H9 (cell line): ENCODE measurements around the gene MB21D2. TPM values are rescaled to one million over a fixed set of nuclear protein-coding genes. Genes with fewer than 3 reads are reported as not detected.

Experiments
- DNase-seq: peaks from one replicate; pipeline ENCODE4 v3.0.0-alpha.2; 2017
- H2AFZ ChIP-seq: one replicate; pipeline ENCODE4 v1.6.1; 2013; ENCODE audit warnings: mild to moderate bottlenecking, low read length, control low read depth, moderate library complexity
- H2AK5ac ChIP-seq: 2 replicates; pipeline ENCODE4 v1.6.1; 2013; ENCODE audit warnings: low read length, control low read depth, mixed read lengths; ENCODE audit not compliant: insufficient read length
- H2BK120ac ChIP-seq: one replicate; pipeline ENCODE4 v1.6.1; 2013; ENCODE audit warnings: low read depth, mild to moderate bottlenecking, low read length, control low read depth, inconsistent platforms; ENCODE audit not compliant: poor library complexity, severe bottlenecking
- H2BK12ac ChIP-seq: 2 replicates; pipeline ENCODE4 v1.6.1; 2013; ENCODE audit warnings: low read length, control low read depth, mixed read lengths, low read depth; ENCODE audit not compliant: insufficient read length
- H2BK15ac ChIP-seq: 2 replicates; pipeline ENCODE4 v1.6.1; 2013; ENCODE audit warnings: low read depth, low read length, control low read depth
- H2BK20ac ChIP-seq: one replicate; pipeline ENCODE4 v1.6.1; 2013; ENCODE audit warnings: low read depth, mild to moderate bottlenecking, low read length, control low read depth, inconsistent platforms; ENCODE audit not compliant: poor library complexity, severe bottlenecking
- H2BK5ac ChIP-seq: 2 replicates; pipeline ENCODE4 v1.6.1; 2013; ENCODE audit warnings: low read length, control low read depth, mixed read lengths; ENCODE audit not compliant: insufficient read length
- H3K14ac ChIP-seq: 2 replicates; pipeline ENCODE4 v1.6.1; 2013; ENCODE audit warnings: low read length, control low read depth; ENCODE audit not compliant: insufficient read depth
- H3K18ac ChIP-seq: 2 replicates; pipeline ENCODE4 v1.6.1; 2013; ENCODE audit warnings: low read depth, mild to moderate bottlenecking, mixed read lengths, low read length, control low read depth; ENCODE audit not compliant: insufficient read length
- H3K23ac ChIP-seq: 2 replicates; pipeline ENCODE4 v1.6.1; 2013; ENCODE audit warnings: low read length, control low read depth, mixed read lengths, low read depth; ENCODE audit not compliant: insufficient read length
- H3K23me2 ChIP-seq: 2 replicates; pipeline ENCODE4 v1.6.1; 2013; ENCODE audit warnings: low read depth, mild to moderate bottlenecking, mixed read lengths, low read length, control low read depth; ENCODE audit not compliant: insufficient read length, poor library complexity, severe bottlenecking
- H3K27ac ChIP-seq: 2 replicates; pipeline ENCODE4 v1.5.1; 2013; ENCODE audit warnings: low read length, control low read depth, mixed read lengths, low read depth; ENCODE audit not compliant: insufficient read length
- H3K27me3 ChIP-seq: 2 replicates; pipeline ENCODE4 v1.6.1; 2013; ENCODE audit warnings: low read length, control low read depth, inconsistent platforms; ENCODE audit not compliant: insufficient read depth
- H3K4ac ChIP-seq: 2 replicates; pipeline ENCODE4 v1.6.1; 2013; ENCODE audit warnings: low read depth, mild to moderate bottlenecking, control low read depth, inconsistent platforms, low read length, moderate library complexity
- H3K4me1 ChIP-seq: 2 replicates; pipeline ENCODE4 v1.6.1; 2013; ENCODE audit warnings: low read length, control low read depth, inconsistent platforms; ENCODE audit not compliant: insufficient read depth
- H3K4me2 ChIP-seq: 2 replicates; pipeline ENCODE4 v1.6.1; 2013; ENCODE audit warnings: low read length, control low read depth, mixed read lengths; ENCODE audit not compliant: insufficient read length, insufficient read depth
- H3K56ac ChIP-seq: 2 replicates; pipeline ENCODE4 v1.6.1; 2013; ENCODE audit warnings: low read depth, mild to moderate bottlenecking, mixed read lengths, low read length, control low read depth; ENCODE audit not compliant: insufficient read length
- H3K79me1 ChIP-seq: 2 replicates; pipeline ENCODE4 v1.6.1; 2013; ENCODE audit warnings: low read depth, mild to moderate bottlenecking, moderate library complexity, low read length, control low read depth, inconsistent platforms; ENCODE audit not compliant: insufficient read depth, poor library complexity, severe bottlenecking
- H3K79me2 ChIP-seq: 2 replicates; pipeline ENCODE4 v1.6.1; 2013; ENCODE audit warnings: low read length, control low read depth, inconsistent platforms; ENCODE audit not compliant: insufficient read depth
- H3K9ac ChIP-seq: 2 replicates; pipeline ENCODE4 v1.6.1; 2013; ENCODE audit warnings: low read length, control low read depth, mixed read lengths; ENCODE audit not compliant: insufficient read length; ENCODE audit errors: extremely low read depth
- H3K9me3 ChIP-seq: one replicate; pipeline ENCODE4 v1.6.1; 2013; ENCODE audit warnings: low read depth, low read length, inconsistent platforms; ENCODE audit not compliant: control insufficient read depth
- H3T11ph ChIP-seq: one replicate; pipeline ENCODE4 v1.6.1; 2013; ENCODE audit warnings: mild to moderate bottlenecking, low read length, control low read depth, inconsistent platforms
- H4K20me1 ChIP-seq: one replicate; pipeline ENCODE4 v1.6.1; 2013; ENCODE audit not compliant: control insufficient read depth, insufficient read length, insufficient read depth
- H4K5ac ChIP-seq: 2 replicates; pipeline ENCODE4 v1.6.1; 2013; ENCODE audit warnings: low read depth, mild to moderate bottlenecking, mixed read lengths, low read length, control low read depth; ENCODE audit not compliant: insufficient read length
- H4K8ac ChIP-seq: replicated peaks from 2 replicates; pipeline ENCODE4 v1.6.1; 2013; ENCODE audit warnings: low read length, control low read depth, mixed read lengths, low read depth; ENCODE audit not compliant: insufficient read length
- H4K91ac ChIP-seq: 2 replicates; pipeline ENCODE4 v1.6.1; 2013; ENCODE audit warnings: low read depth, mild to moderate bottlenecking, moderate library complexity, mixed read lengths, low read length, control low read depth; ENCODE audit not compliant: insufficient read length
- H3K27ac Mint-ChIP-seq, 3 experiments: 2 replicates in 2 of 3; 3 replicates in 1 of 3; pipeline ENCODE4 v1.8.0; 2020 to 2021; ENCODE audit warnings: mixed read lengths in 3 of 3, mild to moderate bottlenecking in 1 of 3, moderate library complexity in 1 of 3
- H3K27me3 Mint-ChIP-seq: 2 replicates; pipeline ENCODE4 v1.8.0; 2021; ENCODE audit warnings: low read depth, mild to moderate bottlenecking, moderate library complexity, mixed read lengths
- H3K36me3 Mint-ChIP-seq, 3 experiments: 2 replicates in 2 of 3; 3 replicates in 1 of 3; pipeline ENCODE4 v1.8.0; 2020 to 2021; ENCODE audit warnings: low read depth in 3 of 3, mixed read lengths in 3 of 3; ENCODE audit not compliant: insufficient read depth in 1 of 3
- H3K4me1 Mint-ChIP-seq, 2 experiments: 2 replicates each; pipeline ENCODE4 v1.8.0; 2020; ENCODE audit warnings: mixed read lengths in 2 of 2
- H3K4me3 Mint-ChIP-seq, 2 experiments: 2 replicates in 1 of 2; 3 replicates in 1 of 2; pipeline ENCODE4 v1.8.0; 2020 to 2021; ENCODE audit warnings: mild to moderate bottlenecking in 2 of 2, mixed read lengths in 2 of 2, moderate library complexity in 1 of 2
- H3K9me3 Mint-ChIP-seq, 2 experiments: 2 replicates in 1 of 2; 3 replicates in 1 of 2; pipeline ENCODE4 v1.8.0; 2020; ENCODE audit warnings: mild to moderate bottlenecking in 2 of 2, mixed read lengths in 2 of 2, moderate library complexity in 1 of 2
- WGBS: extraction: QIAGEN DNeasy Blood & Tissue Kit; methylation state at CpG from one replicate; pipeline ENCODE4 v1.1.7; 2013; ENCODE audit warnings: missing lambda C conversion rate, low lambda C conversion rate, mixed read lengths; ENCODE audit not compliant: insufficient read length; ENCODE audit errors: extremely low coverage; 5-methylcytosine and 5-hydroxymethylcytosine counted together
- total RNA-seq: library from RNA; stranded (reverse); gene quantifications from 2 replicates; pipeline ENCODE4 v1.2.1, GENCODE V29; 2021
- TF ChIP-seq, protein P1 (sequence below): fragments of 200-600 bp; sonication (generic); conservative IDR thresholded peaks from 3 replicates; pipeline ENCODE4 v1.8.0; 2021; ENCODE audit warnings: antibody characterized with exemption, mild to moderate bottlenecking

Gene MB21D2
- total RNA-seq, 1 experiment from 2014 or later, result 19.1 TPM

DNA sequence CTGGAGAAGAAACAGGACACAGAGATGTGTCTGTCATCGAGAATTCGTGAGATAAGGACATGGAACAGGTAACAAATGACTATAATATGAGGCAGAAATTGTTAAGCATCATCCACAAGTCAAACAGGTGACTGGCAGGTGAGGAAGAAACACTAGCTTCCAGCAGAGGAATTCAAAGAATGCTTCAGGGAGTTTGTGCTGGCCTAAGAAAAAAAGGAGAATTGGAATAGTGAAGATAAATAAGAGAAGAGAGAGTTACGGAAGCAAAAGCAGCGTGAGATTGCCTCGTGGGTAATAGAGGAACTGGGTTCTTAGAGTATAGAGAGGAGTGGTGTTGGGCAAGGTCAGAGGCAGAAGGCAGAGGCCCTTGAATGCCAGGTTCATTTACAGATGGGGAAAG is 167.5 kb downstream of the MB21D2 start:
- Mint-ChIP-seq H3K4me1 (peaks cover 53% of the 10 kb centered on the region in 2 experiments), H3K9me3 (peaks cover under 1 to 6% of the 10 kb centered on the region in 2 experiments; a peak in 4 of 5 replicates), H3K27me3 (no peaks in the 10 kb centered on the region), H3K36me3 (peaks cover 0 to 5% (median 3%) of the 10 kb centered on the region in 3 experiments; a peak in 4 of 7 replicates), H3K4me3 (no peak overlapping the region), H3K27ac (peak overlapping the region; percentile 4 to 41 (median 9); a peak in 4 of 7 replicates)
- DNase-seq, result no peak
- Histone ChIP-seq H2BK15ac (no peak overlapping the region), H3T11ph (no peak overlapping the region), H3K56ac (no peak overlapping the region), H3K79me1 (no peaks in the 10 kb centered on the region), H2AFZ (no peak overlapping the region), H3K4me2 (no peak overlapping the region), H3K23ac (no peak overlapping the region), H3K27ac (no peak overlapping the region), H4K8ac (no peak overlapping the region), H3K79me2 (no peaks in the 10 kb centered on the region), H4K91ac (no peak overlapping the region), H2AK5ac (no peak overlapping the region), H2BK20ac (no peak overlapping the region), H3K14ac (no peak overlapping the region), H3K27me3 (no peaks in the 10 kb centered on the region), H3K23me2 (no peaks in the 10 kb centered on the region), H2BK5ac (no peak overlapping the region), H2BK120ac (no peak overlapping the region), H4K5ac (no peak overlapping the region), H3K4me1 (peaks cover 3% of the 10 kb centered on the region; the same call in 1 of the 2 replicates), H3K4ac (no peak overlapping the region), H2BK12ac (no peak overlapping the region), H4K20me1 (no peaks in the 10 kb centered on the region), H3K18ac (no peak overlapping the region), H3K9me3 (no peaks in the 10 kb centered on the region), H3K9ac (no peak overlapping the region)
- TF ChIP-seq, protein P1, sequence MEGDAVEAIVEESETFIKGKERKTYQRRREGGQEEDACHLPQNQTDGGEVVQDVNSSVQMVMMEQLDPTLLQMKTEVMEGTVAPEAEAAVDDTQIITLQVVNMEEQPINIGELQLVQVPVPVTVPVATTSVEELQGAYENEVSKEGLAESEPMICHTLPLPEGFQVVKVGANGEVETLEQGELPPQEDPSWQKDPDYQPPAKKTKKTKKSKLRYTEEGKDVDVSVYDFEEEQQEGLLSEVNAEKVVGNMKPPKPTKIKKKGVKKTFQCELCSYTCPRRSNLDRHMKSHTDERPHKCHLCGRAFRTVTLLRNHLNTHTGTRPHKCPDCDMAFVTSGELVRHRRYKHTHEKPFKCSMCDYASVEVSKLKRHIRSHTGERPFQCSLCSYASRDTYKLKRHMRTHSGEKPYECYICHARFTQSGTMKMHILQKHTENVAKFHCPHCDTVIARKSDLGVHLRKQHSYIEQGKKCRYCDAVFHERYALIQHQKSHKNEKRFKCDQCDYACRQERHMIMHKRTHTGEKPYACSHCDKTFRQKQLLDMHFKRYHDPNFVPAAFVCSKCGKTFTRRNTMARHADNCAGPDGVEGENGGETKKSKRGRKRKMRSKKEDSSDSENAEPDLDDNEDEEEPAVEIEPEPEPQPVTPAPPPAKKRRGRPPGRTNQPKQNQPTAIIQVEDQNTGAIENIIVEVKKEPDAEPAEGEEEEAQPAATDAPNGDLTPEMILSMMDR, result no peak
- 100% methylated on average over 2 of the region's 5 CpGs for WGBS
